GM21786 (cell line): ENCODE measurements around the gene SEMA7A.
A peak's percentile ranks its signal among the peaks of the same experiment; 100 is the strongest.

Source experiments
- ATAC-seq: cut with Tn5 transposase; IDR thresholded peaks from one replicate; pipeline ENCODE4 v1.9.1; 2021; ENCODE audit not compliant: unreplicated experiment

The SEMA7A gene

DNA sequence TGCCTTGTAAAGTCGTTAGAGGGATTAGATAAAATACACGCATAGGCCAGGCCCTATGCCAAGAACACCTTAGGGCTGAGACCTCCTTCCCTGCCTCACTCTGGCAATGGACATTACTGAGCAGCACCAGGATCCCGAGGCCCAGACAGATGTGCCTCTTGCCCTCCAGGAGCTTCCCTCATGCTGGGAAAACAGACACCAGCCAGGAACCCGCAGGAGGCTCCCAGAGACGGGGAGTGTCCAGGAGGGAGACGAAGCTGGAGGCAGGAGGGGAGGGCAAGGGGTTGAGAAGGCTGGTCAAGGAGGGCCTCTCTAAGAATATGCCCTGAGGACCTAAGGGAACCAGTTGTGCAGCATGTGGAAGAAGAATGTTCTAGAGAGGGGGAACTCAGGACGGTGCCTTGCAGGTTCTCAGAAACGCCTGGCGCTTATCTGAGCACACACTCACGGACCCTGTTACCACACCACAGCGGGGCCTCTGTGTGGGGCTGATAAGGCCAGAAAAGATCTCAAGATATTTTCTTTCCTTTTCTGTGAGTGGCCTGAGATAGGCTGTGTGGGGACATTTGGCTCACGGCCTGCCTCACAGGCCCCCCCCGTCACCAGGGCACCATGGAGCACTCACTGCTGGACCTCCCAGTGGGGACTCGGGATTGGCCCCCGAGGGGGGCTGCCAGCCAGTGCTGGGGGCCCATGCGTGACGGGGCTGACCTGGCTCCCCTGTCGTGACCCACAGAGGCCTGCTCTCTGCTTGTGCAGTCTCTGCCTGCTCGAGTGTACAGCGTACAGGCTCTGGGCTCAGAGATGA lies 44.3 kb downstream of the SEMA7A start:
- no peak for ATAC-seq

DNA sequence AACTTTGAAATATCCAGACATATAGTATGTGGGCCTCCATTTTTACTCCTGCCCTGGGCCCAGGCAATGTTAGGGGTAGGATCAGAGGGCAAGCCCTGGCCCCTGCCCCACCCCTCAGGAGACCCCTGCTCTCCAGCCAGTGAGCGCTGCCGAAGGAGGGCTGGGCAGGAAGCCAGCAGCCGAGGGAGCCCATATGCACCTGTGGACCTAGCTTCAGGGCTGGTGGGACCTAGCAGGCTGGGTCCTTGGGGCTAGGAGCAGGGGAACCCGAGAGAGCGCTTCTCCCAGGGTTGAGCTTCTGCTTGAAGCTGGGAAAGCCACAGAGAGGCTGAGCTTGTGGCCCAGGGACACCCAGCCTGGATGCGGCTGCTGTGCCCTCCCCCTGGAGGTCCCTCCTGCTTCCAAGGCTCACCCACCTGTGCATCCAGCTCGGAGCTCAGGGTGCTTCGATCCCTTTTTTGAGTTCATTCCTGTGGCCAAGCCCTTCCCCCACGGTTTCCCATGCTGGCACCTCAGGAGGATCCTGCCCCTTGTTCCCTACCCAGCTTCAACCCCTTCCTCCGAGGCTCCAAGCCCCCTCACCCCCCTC lies 45.3 kb downstream of the SEMA7A start:
- ATAC-seq: no peak

- ATAC-seq: no peak
Observed at GRCh38 chr15:74387621-74388362, 46.0 kb downstream of the SEMA7A start.

GRCh38 chr15:74387141-74387541 lies 46.6 kb downstream of the SEMA7A start:
- no peak for ATAC-seq

- no peak for ATAC-seq
Observed at GRCh38 chr15:74386496-74387140, 47.1 kb downstream of the SEMA7A start.

GRCh38 chr15:74385733-74386132 lies 48.0 kb downstream of the SEMA7A start:
- no peak for ATAC-seq

GRCh38 chr15:74384881-74385643 lies 48.7 kb downstream of the SEMA7A start:
- ATAC-seq: peak; percentile 64

DNA sequence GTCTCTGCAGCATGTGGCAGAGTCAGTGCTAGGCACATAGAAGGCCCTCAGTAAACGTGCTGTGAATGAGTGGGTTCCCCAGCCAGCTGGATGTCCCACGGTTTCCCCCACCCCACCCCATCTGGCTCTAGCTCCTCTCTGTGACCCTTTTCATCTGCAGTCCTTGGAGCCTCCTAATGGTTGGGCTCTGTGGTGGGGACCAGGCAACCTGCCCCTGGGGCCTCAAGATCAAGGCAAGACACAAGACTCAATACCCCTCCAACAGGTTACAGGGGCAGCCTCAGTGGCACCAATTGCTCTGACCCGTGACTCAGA lies 49.2 kb downstream of the SEMA7A start:
- ATAC-seq: no peak

DNA sequence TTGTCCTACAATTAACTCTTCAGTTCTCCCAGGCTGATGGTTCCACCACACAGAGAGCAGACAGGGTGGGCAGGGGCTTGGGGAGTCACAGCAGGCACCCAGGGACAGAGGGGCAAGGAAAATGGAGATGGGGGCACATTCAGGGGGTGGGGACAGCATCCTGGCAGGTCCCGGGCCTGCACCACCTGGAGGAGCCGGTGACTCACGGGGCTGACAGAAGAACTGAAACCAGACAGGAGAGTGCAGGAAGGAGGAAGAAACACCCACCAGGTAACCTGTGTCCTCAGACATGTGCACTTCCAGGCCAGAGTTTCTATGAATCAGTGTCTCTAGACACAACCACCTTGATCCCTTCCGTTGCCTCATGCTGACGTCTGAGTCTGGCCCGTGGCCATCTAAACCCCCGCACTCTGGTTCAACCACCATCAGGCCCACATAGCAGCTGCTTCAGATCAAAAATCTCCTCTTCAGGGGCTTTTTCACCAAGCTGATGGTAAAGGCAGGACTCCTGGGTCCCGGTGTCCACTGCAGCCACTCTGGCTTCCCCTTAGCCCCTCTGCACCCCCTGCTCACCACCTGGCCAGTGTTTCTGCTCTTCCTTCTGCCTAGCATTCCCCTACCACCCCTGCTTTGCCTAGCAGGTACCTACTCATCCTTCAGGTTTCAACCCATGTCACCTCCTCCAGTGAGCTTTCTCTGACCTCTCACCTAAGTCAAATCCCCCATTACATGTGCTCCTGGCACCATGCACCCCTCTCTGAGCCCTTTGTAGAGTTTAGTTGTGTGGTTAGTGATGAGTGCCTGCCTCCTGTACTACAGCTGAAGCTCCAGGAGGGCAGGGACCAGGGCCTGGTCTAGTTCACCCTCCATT lies 49.8 kb downstream of the SEMA7A start:
- ATAC-seq: peak; percentile 36

- no peak for ATAC-seq
Observed at GRCh38 chr15:74383286-74383685, 50.5 kb downstream of the SEMA7A start.

DNA sequence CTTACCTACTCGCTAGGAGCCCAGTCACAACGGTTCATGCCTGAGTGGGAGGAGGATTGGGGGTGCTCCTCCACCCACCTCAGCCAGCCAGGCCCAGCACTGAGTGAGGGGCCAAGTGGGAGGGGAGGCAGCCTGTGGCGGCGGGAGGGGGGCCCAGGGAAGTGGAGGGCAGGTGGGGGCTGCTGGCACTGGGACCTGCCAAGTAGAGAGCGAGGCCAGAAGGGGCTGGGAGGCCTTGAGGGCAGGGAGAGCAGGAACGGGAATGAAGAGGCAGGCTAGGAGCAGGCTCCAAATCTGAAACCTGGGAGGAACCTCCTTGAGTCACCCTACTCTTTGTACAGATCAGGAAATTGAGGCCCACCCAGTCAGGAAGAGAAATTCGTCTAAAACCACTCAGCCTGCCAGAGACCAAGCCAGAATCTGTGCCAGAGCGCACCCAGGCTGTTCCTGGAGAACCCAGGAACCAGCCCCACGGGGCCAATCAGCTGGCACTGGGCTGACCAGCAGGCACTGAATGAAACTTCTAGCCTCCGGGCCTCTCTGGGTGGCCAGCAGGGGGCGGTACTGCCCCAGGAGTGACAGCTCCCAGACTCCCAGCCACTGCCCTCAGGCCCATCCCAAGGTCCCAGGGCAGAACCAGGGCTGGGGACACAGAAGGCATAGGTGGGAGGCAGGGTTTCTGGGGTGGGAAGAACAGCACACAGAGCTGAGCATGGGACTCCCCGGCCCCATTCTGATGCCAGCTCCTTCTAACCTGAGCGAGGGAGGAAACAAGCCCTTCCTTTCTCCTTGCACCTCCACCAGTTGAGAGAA lies 51.5 kb downstream of the SEMA7A start:
- no peak for ATAC-seq

DNA sequence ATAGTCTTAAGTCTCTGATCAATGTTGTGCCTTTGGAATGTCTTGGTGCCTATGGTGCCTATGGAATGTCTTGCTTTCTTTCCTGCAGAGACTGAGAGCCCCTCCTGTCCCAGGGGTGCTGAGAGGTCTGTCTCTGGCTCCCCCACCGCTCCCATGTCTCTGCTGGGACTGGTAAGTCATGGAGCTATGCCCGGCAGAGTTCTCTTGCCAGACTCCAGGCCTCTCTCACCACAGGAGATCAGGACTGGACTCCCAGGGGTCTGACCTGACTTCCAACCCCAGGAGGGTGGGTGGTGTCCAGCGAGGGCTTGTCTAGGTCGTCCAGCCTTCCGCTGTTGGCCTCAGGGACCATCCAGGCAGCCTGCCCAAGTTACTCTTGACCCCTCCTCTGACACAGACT lies 52.3 kb downstream of the SEMA7A start:
- ATAC-seq: no peak

DNA sequence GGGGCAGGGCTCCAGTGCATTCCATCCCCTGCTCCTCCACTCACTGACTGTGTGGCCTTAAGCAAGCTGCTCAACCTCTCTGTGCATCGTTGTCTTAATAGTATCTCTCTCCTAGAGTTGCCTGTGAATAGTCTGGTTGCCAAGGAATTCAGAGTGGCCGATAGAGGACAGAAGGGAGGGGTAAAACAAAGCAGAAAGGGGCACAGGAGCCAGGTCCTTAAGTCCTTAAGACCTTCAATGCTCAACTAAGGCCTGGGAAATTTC lies 52.6 kb downstream of the SEMA7A start:
- ATAC-seq: no peak

- ATAC-seq: no peak
Observed at GRCh38 chr15:74380361-74381189, 53.2 kb downstream of the SEMA7A start.

DNA sequence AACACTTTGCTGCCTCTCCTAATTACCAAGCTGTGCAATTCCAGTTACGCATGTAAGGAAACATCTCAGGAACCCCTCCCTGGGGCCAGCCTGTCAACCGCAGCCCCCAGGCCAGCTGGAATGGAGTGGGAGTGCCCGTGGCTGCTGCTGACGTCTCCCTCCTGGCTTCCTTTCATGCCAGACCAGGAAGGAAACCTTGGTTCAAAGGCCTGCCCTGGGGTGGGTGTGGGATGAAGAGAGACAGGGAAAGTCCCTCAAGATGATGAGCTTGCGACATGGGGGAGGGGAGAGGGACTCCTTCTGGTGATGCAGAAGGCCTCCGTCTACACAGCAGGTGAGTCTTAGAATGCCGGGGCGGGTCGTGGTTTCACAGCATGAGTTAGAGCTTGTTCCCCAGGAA lies 54.9 kb downstream of the SEMA7A start:
- ATAC-seq: no peak

- no peak for ATAC-seq
Observed at GRCh38 chr15:74377831-74378766, 55.7 kb downstream of the SEMA7A start.

DNA sequence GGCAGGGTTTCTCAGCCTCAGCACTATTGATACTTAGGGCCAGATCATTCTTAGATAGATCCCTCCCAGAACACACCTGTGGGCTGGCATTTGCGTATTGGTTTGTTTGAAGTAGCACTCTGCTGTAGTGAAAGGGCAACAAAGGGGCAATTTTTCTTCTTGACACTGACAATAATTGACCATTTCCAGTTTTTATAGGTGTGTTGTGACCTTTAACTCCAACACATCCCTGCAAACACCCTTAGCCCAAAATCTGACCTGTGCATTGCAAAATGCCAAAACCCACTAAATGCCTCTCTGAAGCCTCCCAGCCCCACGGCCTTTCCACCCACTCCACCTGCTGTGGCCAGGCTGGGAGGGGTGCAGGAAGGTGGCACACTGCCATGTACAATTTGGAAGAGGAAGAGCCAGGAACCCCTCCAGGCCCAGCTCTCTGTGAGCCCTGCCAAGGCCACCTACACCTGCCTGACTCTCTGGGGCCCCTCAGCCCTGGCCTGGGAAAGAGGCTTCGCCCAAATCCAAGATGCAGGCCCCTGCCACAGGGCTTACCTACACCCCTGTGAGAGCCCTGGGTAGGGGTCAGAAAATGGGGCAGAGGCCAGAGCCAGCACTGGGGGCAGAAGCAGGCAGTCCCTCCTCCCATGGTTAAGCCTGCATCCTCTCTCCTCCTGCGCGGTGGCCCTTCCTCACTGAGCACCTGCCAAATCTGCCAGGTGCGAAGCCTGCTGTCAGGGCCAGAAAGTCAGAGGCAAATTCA lies 56.8 kb downstream of the SEMA7A start:
- no peak for ATAC-seq
